ENCODE results near the gene FNDC11. TPM values are rescaled to one million over a fixed set of nuclear protein-coding genes. Genes with fewer than 3 reads are reported as not detected.

Gene FNDC11
- total RNA-seq, 5 donors from 2014 or later (not counting 1 experiment from before 2014, with no cell fraction given): 0.38 to 1.8 (median 0.70) TPM

DNA sequence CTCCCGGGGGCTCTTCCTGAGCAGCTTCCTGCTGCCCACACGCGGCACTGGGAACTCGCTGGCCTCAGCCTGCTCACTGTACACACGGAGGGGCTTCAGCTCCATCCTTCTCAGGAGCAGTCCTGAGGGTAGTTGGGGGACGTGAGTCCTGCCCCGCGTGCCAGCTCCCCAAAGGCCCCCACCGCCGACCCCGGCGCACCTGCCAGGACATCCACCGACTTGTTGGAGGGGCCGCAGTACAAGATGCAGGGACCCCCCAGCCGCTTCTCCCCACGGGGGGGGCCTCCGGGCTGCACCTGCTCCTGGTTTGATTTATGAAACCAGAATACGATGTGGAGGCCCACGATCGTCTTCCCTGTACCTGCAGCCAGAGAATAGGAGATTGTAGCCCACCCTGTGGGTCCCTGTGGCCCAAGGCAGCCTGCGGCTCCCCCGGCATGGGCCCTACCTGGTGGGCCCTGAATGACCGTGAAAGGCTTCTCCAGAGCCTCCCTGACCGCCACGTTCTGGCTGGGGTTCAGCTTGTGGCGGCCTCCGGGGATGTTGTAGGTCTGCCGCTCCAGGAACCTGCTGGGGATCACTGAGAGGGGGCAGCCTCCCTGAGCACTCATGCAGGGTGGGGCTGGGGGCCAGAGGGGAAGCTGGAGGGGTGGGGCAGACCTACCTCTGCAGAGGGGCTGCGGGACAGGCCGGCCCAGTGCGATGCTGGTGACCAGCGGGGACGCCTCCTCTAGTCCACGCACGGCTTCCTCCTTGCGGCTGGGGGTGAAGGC, 7.9 kb downstream of the FNDC11 start:
- Mint-ChIP-seq H3K9me3 (no peaks in the 10 kb centered on the region), H3K27ac (no peak overlapping the region), H3K36me3 (peaks cover 20% of the 10 kb centered on the region), H3K4me1 (peaks cover 0 to 4% (median 0%) of the 10 kb centered on the region in 3 donors), H3K27me3 (no peaks in the 10 kb centered on the region), H3K4me3 (no peak overlapping the region)
- WGBS (ENCODE audit: insufficient coverage): 90% methylated on average over 25 of the region's 36 CpGs
- no peaks in the 10 kb centered on the region for H3K9me3 ChIP-seq
- H3K27ac ChIP-seq (ENCODE audit: low read length): no peak overlapping the region
- ATAC-seq (replicated peaks in 1 of 4) (no peak), DNase-seq (no peak)
- no peak overlapping the region for H3K4me3 ChIP-seq (ENCODE audit: control insufficient read depth in 1 of 2, extremely low read depth in 1 of 2, low read length in 1 of 2)
- H3K36me3 ChIP-seq (ENCODE audit: control insufficient read depth in 2 of 2, extremely low read depth in 1 of 2, insufficient read depth in 1 of 2, low read length in 1 of 2): peaks cover 17 to 43% of the 10 kb centered on the region in 2 donors
- H3K27me3 ChIP-seq (replicated peaks in 1 of 2; ENCODE audit: control insufficient read depth in 2 of 2, extremely low read depth in 1 of 2, insufficient read depth in 2 of 2, low read length in 1 of 2): no peaks in the 10 kb centered on the region
- ChIA-PET POLR2A (no interaction called here), CTCF (no interaction called here)
- peaks cover 0 to 4% of the 10 kb centered on the region in 2 experiments for H3K4me1 ChIP-seq (ENCODE audit: control insufficient read depth in 1 of 2, extremely low read depth in 1 of 2, insufficient read depth in 2 of 2, low read length in 2 of 2)

DNA sequence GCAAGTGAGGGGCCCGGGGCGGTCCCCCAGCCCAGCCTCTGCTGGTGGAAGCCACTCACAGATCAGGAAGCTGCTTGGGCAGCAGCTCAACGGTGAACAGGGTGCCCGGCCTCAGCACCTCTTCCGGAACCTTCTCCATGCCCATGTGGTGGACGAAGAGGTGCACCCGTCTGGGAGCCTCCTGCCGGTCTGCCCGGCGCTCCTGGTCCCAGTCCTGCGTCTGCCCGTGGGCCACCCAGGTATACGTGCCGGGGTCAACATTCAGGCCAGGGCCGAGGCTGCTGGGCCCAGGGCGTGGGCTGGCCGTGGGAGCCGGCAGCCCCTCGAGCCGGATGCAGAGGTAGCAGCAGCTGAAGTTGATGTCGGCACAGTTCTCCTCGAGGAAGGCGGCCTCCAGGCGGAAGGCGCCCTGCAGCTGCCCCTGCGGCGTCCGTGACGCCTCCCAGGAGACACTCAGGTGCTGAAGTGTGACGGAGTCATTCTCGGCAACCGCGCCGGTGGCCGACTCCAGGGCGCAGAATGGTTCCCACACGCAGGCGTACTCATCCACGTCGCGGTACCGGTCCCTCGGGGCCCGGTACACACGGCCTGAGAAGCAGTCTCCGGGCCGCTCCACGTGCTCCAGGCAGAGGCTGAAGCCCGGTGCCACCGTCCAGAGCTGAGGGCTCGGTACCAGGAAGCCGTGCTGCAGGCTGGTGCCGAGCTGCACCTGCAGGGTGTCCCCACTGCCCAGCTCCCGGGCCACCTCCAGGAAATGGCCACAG, 8.7 kb downstream of the FNDC11 start:
- Mint-ChIP-seq H3K9me3 (no peaks in the 10 kb centered on the region), H3K4me3 (no peak overlapping the region), H3K4me1 (peaks cover 2 to 10% (median 4%) of the 10 kb centered on the region in 3 donors), H3K36me3 (peaks cover 20% of the 10 kb centered on the region), H3K27me3 (no peaks in the 10 kb centered on the region), H3K27ac (no peak overlapping the region)
- no peaks in the 10 kb centered on the region for H3K9me3 ChIP-seq
- H3K27ac ChIP-seq (ENCODE audit: low read length): no peak overlapping the region
- WGBS (ENCODE audit: insufficient coverage): 96% methylated on average over 53 of the region's 54 CpGs
- ChIA-PET POLR2A (no interaction called here), CTCF (no interaction called here)
- DNase-seq: no peak
- peaks cover 0 to 12% of the 10 kb centered on the region in 2 experiments for H3K4me1 ChIP-seq (ENCODE audit: control insufficient read depth in 1 of 2, extremely low read depth in 1 of 2, insufficient read depth in 2 of 2, low read length in 2 of 2)
- H3K4me3 ChIP-seq (ENCODE audit: control insufficient read depth in 1 of 2, extremely low read depth in 1 of 2, low read length in 1 of 2): no peak overlapping the region
- H3K27me3 ChIP-seq (replicated peaks in 1 of 2; ENCODE audit: control insufficient read depth in 2 of 2, extremely low read depth in 1 of 2, insufficient read depth in 2 of 2, low read length in 1 of 2): no peaks in the 10 kb centered on the region
- no peak for ATAC-seq (replicated peaks in 1 of 4)
- peaks cover 17 to 43% of the 10 kb centered on the region in 2 donors for H3K36me3 ChIP-seq (ENCODE audit: control insufficient read depth in 2 of 2, extremely low read depth in 1 of 2, insufficient read depth in 1 of 2, low read length in 1 of 2)

DNA sequence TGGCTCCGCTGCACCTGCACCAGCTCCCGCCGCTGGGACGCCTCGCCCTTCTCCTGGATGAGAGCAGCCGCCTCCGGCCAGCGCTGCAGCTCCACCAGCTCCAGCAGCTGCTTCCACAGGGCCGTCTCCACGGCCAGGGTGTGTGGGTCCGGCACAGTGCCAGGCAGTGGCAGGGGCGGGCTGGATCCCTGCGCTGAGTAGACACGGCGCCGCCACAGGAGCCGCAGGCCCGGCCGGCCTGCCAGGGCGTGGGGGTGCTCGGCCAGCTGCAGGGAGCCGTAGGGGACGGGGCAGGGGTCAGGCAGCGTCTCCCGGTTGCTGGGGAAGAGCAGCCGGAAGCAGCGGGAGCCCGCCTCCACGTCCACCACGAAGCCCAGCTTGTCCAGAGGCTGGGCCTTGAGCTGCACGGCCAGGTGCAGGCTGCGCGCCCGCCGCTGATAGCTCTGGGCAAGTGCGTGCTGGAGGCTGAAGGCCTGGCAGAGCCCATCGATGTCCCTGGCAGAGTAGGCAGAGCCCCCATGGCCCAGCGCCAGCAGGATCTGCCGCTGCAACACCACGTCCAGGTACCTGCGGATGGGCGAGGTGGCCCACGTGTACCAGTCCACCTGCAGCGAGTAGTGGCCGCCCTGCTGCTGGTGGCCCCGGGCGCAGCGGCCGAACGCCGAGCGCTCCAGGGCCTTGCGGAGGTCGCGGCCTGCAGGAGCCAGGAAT, 9.4 kb downstream of the FNDC11 start:
- Histone ChIP-seq H3K27ac (ENCODE audit: low read length) (no peak overlapping the region), H3K4me1 (ENCODE audit: control insufficient read depth in 1 of 2, extremely low read depth in 1 of 2, insufficient read depth in 2 of 2, low read length in 2 of 2) (peaks cover 2 to 19% of the 10 kb centered on the region in 2 experiments), H3K4me3 (ENCODE audit: control insufficient read depth in 1 of 2, extremely low read depth in 1 of 2, low read length in 1 of 2) (no peak overlapping the region), H3K27me3 (replicated peaks in 1 of 2; ENCODE audit: control insufficient read depth in 2 of 2, extremely low read depth in 1 of 2, insufficient read depth in 2 of 2, low read length in 1 of 2) (no peaks in the 10 kb centered on the region), H3K9me3 (no peaks in the 10 kb centered on the region), H3K36me3 (ENCODE audit: control insufficient read depth in 2 of 2, extremely low read depth in 1 of 2, insufficient read depth in 1 of 2, low read length in 1 of 2) (peaks cover 17 to 43% of the 10 kb centered on the region in 2 donors)
- no peaks in the 10 kb centered on the region for H3K9me3 Mint-ChIP-seq
- no peaks in the 10 kb centered on the region for H3K27me3 Mint-ChIP-seq
- WGBS (ENCODE audit: insufficient coverage): 96% methylated on average over 55 of the region's 55 CpGs
- ATAC-seq (replicated peaks in 1 of 4) (no peak), DNase-seq (no peak)
- H3K4me1 Mint-ChIP-seq: peaks cover 9 to 18% (median 12%) of the 10 kb centered on the region in 3 donors
- CTCF ChIA-PET: no interaction called here
- H3K36me3 Mint-ChIP-seq: peaks cover 20% of the 10 kb centered on the region
- POLR2A ChIA-PET: no interaction called here
- H3K4me3 Mint-ChIP-seq: no peak overlapping the region
- H3K27ac Mint-ChIP-seq: no peak overlapping the region

DNA sequence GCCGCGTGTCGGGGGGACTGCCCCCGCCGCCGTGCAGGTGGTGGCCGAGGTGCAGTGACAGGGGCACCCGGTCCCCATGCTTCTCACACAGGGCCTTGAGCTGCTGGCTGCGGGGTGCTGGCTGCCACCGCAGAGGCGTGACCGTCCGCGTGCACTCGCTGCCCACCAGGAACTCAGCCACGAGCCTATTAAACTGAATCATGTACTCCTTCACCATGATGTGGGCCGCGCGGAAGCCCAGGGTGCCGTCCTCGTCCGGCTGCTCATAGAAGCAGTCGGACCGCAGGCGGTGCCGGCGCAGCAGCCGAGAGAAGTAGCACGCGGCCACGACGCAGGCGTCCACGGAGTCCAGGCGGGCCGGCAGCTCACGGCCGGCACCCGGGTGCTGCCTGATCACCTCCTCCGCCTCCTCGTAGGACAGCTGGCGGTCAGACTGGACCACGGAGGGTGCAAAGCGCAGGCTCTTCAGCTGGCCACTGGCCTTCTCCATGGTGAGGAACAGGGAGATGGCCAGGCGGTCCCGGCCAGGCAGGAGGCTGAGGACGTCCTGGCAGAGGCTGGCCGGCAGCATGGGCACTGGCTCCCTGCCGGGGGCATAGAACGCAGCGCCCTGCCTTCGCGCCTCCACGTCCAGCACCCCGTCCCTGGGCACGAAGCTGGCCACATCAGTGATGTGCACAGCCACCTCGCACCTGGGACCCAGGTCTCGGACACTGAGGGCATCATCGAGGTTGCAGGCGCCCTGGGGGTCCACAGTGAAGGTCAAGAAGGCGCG, 10.3 kb downstream of the FNDC11 start:
- ATAC-seq (replicated peaks in 1 of 4) (no peak), DNase-seq (no peak)
- peaks cover 14% of the 10 kb centered on the region for H3K36me3 Mint-ChIP-seq
- no peak overlapping the region for H3K27ac Mint-ChIP-seq
- H3K4me1 Mint-ChIP-seq: peaks cover 12 to 25% (median 20%) of the 10 kb centered on the region in 3 donors
- Histone ChIP-seq H3K27ac (ENCODE audit: low read length) (no peak overlapping the region), H3K27me3 (replicated peaks in 1 of 2; ENCODE audit: control insufficient read depth in 2 of 2, extremely low read depth in 1 of 2, insufficient read depth in 2 of 2, low read length in 1 of 2) (peaks cover 0 to under 1% of the 10 kb centered on the region in 2 experiments), H3K4me3 (ENCODE audit: control insufficient read depth in 1 of 2, extremely low read depth in 1 of 2, low read length in 1 of 2) (no peak overlapping the region), H3K36me3 (ENCODE audit: control insufficient read depth in 2 of 2, extremely low read depth in 1 of 2, insufficient read depth in 1 of 2, low read length in 1 of 2) (peaks cover 17 to 43% of the 10 kb centered on the region in 2 donors), H3K4me1 (ENCODE audit: control insufficient read depth in 1 of 2, extremely low read depth in 1 of 2, insufficient read depth in 2 of 2, low read length in 2 of 2) (peaks cover 3 to 28% of the 10 kb centered on the region in 2 experiments), H3K9me3 (no peaks in the 10 kb centered on the region)
- ChIA-PET CTCF (no interaction called here), POLR2A (no interaction called here)
- no peak overlapping the region for H3K4me3 Mint-ChIP-seq
- 94% methylated on average over 60 of the region's 62 CpGs for WGBS (ENCODE audit: insufficient coverage)
- no peaks in the 10 kb centered on the region for H3K27me3 Mint-ChIP-seq
- no peaks in the 10 kb centered on the region for H3K9me3 Mint-ChIP-seq

DNA sequence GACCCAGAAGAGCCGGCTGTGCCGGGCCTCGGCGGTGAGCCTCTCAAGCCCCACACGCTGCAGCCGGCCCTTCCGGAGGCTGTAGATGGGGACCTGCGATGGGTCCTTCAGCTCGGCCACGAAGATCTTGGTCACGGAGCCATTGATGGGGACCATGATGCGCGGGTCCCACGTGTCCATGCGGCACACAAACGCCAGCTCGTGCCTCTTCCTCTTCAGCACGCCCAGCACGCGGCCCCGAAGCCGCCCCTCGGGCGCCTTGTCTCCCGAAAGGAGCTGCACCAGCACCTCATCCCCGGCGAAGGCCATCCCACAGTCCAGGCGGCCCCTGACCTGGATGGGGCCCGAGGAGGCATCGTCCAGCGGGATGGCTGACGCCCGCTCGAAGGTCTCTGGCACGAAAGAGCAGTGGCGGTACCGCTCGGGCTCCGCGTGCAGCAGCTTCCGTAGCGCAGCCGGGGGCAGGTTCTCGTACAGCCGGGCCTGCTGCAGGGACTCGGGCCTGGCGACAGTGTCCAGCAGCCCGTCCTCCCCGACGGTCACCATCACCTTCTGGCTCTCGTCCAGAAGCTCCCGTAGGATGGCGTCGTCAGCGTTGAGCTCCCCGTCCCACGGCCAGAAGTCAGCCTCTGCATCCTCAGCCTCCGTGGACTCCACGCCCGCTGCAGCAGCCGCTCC, 11.2 kb downstream of the FNDC11 start:
- H3K36me3 Mint-ChIP-seq: peaks cover 12% of the 10 kb centered on the region
- POLR2A ChIA-PET: no interaction called here
- Histone ChIP-seq H3K36me3 (ENCODE audit: control insufficient read depth in 2 of 2, extremely low read depth in 1 of 2, insufficient read depth in 1 of 2, low read length in 1 of 2) (peaks cover 15 to 39% of the 10 kb centered on the region in 2 donors), H3K9me3 (no peaks in the 10 kb centered on the region), H3K27me3 (replicated peaks in 1 of 2; ENCODE audit: control insufficient read depth in 2 of 2, extremely low read depth in 1 of 2, insufficient read depth in 2 of 2, low read length in 1 of 2) (peaks cover 0 to 6% of the 10 kb centered on the region in 2 experiments), H3K4me1 (ENCODE audit: control insufficient read depth in 1 of 2, extremely low read depth in 1 of 2, insufficient read depth in 2 of 2, low read length in 2 of 2) (peaks cover 3 to 37% of the 10 kb centered on the region in 2 experiments), H3K4me3 (ENCODE audit: control insufficient read depth in 1 of 2, extremely low read depth in 1 of 2, low read length in 1 of 2) (no peak overlapping the region), H3K27ac (ENCODE audit: low read length) (no peak overlapping the region)
- H3K4me1 Mint-ChIP-seq: peaks cover 15 to 32% (median 23%) of the 10 kb centered on the region in 3 donors
- no peaks in the 10 kb centered on the region for H3K9me3 Mint-ChIP-seq
- H3K27ac Mint-ChIP-seq: no peak overlapping the region
- H3K4me3 Mint-ChIP-seq: no peak overlapping the region
- CTCF ChIA-PET: no interaction called here
- DNase-seq: no peak
- WGBS (ENCODE audit: insufficient coverage): 98% methylated on average over 57 of the region's 61 CpGs
- no peak for ATAC-seq (replicated peaks in 1 of 4)
- no peaks in the 10 kb centered on the region for H3K27me3 Mint-ChIP-seq

Measured in T-cell (primary cell).